IPS-18a (cell line): Measurements from ENCODE around the gene DNAH14.
"Not testable (repeated sequence)": the region's sequence is repeated elsewhere in the genome, so short reads cannot be mapped to it uniquely, and the experiment has no call there.

Experiments
- H3K27ac ChIP-seq: one replicate; pipeline ENCODE4 v1.5.1; 2013; ENCODE audit warnings: low read length
- H3K27me3 ChIP-seq: one replicate; pipeline ENCODE4 v1.6.1; 2013; ENCODE audit warnings: mild to moderate bottlenecking, low read length; ENCODE audit not compliant: control insufficient read depth, insufficient read depth
- H3K36me3 ChIP-seq: one replicate; pipeline ENCODE4 v1.6.1; 2013; ENCODE audit warnings: low read depth, low read length; ENCODE audit not compliant: control insufficient read depth
- H3K4me1 ChIP-seq: one replicate; pipeline ENCODE4 v1.6.1; 2013; ENCODE audit warnings: low read depth, low read length; ENCODE audit not compliant: control insufficient read depth
- H3K4me3 ChIP-seq: one replicate; pipeline ENCODE4 v1.5.1; 2013; ENCODE audit warnings: low read length
- H3K9ac ChIP-seq: one replicate; pipeline ENCODE4 v1.6.1; 2013; ENCODE audit warnings: mild to moderate bottlenecking, low read length, moderate library complexity
- H3K9me3 ChIP-seq: one replicate; pipeline ENCODE4 v1.6.1; 2013; ENCODE audit warnings: low read depth, low read length; ENCODE audit not compliant: control insufficient read depth

DNAH14 gene

DNA sequence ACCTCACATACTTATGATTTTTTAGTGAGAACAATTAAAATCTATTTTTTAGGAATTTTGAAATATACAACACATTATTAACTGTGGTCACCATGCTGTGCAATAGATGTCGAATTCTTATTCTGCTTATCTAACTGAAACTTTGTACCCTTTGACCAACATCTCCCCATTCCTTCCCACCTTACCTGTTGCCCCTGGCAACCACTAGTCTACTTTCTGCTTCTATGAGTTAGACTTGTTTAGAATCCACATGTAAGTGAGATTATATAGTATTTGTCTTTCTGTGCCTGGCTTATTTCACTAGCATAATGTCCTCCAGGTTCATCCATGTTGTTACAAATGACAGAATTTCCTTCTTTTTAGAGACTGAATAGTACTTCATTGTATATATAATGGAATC, 330.1 kb downstream of the DNAH14 start:
- Histone ChIP-seq H3K36me3 (no peaks in the 10 kb centered on the region), H3K9ac (no peak overlapping the region), H3K27me3 (no peaks in the 10 kb centered on the region), H3K27ac (no peak overlapping the region), H3K4me1 (no peaks in the 10 kb centered on the region), H3K4me3 (no peak overlapping the region), H3K9me3 (no peaks in the 10 kb centered on the region)

GRCh38 chr1:225260319-225260718, 330.8 kb downstream of the DNAH14 start:
- no peak overlapping the region for H3K4me3 ChIP-seq
- no peaks in the 10 kb centered on the region for H3K9me3 ChIP-seq
- H3K4me1 ChIP-seq = no peaks in the 10 kb centered on the region
- H3K27ac ChIP-seq = no peak overlapping the region
- H3K36me3 ChIP-seq = no peaks in the 10 kb centered on the region
- no peak overlapping the region for H3K9ac ChIP-seq
- no peaks in the 10 kb centered on the region for H3K27me3 ChIP-seq

DNA sequence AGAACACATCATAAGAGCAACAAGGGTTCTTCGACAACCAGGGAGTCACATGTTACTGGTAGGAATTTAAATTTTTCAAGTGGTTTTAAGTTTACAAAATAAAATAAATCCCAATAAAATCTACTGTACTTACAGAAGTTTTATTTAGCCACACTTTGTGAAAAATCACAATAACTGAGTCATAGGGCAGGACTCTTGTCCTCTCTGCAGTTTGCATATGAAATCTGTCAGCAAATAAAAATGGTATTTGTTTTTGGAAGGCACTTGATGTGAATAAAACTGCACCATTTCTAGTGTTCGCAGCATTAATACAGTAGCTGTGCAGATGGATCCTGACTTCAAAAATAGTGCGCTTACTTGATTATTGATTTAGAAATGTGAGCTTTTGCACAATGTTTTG, 348.0 kb downstream of the DNAH14 start:
- H3K9ac ChIP-seq = no peak overlapping the region
- no peak overlapping the region for H3K27ac ChIP-seq
- H3K4me1 ChIP-seq = no peaks in the 10 kb centered on the region
- H3K4me3 ChIP-seq = no peak overlapping the region
- H3K27me3 ChIP-seq = no peaks in the 10 kb centered on the region
- H3K9me3 ChIP-seq = no peaks in the 10 kb centered on the region
- H3K36me3 ChIP-seq = no peaks in the 10 kb centered on the region

DNA sequence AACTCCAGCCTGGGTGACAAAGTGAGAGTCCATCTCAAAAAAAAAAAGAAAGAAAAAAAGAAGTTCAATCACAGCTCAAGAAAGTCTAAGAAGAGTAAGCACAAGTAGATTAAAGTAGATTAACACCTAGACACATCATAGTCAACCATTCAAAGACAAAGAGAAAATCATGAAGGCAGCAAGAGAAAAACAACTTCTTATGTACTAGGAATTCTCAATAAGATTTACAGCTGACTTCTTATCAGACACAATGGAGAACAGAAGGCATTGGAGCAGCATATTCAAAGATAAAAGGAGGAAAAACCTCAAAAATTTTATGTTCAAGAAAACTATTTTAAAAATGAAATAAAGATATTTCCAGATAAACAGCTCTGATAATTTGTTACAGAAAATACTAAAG, 351.1 kb downstream of the DNAH14 start:
- Histone ChIP-seq H3K4me1 (no peaks in the 10 kb centered on the region), H3K27me3 (no peaks in the 10 kb centered on the region), H3K9me3 (no peaks in the 10 kb centered on the region), H3K4me3 (no peak overlapping the region), H3K27ac (no peak overlapping the region), H3K9ac (no peak overlapping the region), H3K36me3 (no peaks in the 10 kb centered on the region)

GRCh38 chr1:225290244-225290643, 360.8 kb downstream of the DNAH14 start:
- no peaks in the 10 kb centered on the region for H3K4me1 ChIP-seq
- H3K9me3 ChIP-seq = no peaks in the 10 kb centered on the region
- no peaks in the 10 kb centered on the region for H3K27me3 ChIP-seq
- no peak overlapping the region for H3K27ac ChIP-seq
- no peak overlapping the region for H3K9ac ChIP-seq
- no peak overlapping the region for H3K4me3 ChIP-seq
- no peaks in the 10 kb centered on the region for H3K36me3 ChIP-seq

DNA sequence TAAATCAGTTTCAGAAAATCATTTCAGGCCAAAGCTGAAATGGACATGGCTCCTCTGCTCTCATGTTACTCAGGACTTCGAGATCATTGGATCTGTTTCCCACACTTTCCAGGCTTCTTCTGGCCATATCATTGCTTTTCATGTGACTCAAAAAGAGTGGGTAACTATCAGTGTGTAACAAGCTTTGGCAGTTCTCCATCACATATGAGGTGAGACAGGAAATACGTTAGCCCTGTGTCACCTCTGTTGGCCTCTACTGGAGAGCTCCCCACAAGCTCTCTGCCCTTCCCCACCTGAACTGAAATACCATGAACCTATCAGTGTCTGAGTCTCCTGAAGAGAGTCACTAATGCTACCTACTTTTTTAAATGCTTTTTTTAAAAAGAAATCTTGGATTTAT, 370.1 kb downstream of the DNAH14 start:
- Histone ChIP-seq H3K9ac (no peak overlapping the region), H3K36me3 (no peaks in the 10 kb centered on the region)

DNA sequence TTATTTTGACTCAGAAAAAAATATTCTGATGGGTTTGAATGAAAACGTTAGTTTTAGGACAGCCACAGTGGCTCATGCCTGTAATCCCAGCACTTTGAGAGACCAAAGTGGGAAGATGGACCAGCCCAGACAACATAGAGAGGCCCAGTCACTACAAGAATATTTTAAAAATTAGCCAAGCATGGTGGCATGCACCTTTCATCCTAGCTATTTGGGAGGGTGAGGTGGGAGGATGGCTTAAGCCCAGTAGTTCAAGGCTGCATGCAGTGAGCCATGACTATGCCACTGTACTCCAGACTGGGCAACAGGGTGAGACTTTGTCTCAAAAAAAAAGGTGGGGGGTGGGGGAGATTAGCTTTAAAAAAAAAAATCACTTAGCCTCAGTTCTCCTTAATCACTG, 370.9 kb downstream of the DNAH14 start:
- Histone ChIP-seq H3K9me3 (no peaks in the 10 kb centered on the region), H3K4me3 (no peak overlapping the region), H3K27ac (no peak overlapping the region), H3K36me3 (no peaks in the 10 kb centered on the region), H3K9ac (no peak overlapping the region), H3K27me3 (no peaks in the 10 kb centered on the region), H3K4me1 (no peaks in the 10 kb centered on the region)

More for the DNA sequence above, 370.1 kb downstream of the DNAH14 start:
- Histone ChIP-seq H3K4me3 (no peak overlapping the region), H3K4me1 (no peaks in the 10 kb centered on the region), H3K27me3 (no peaks in the 10 kb centered on the region), H3K9me3 (no peaks in the 10 kb centered on the region), H3K27ac (no peak overlapping the region)

DNA sequence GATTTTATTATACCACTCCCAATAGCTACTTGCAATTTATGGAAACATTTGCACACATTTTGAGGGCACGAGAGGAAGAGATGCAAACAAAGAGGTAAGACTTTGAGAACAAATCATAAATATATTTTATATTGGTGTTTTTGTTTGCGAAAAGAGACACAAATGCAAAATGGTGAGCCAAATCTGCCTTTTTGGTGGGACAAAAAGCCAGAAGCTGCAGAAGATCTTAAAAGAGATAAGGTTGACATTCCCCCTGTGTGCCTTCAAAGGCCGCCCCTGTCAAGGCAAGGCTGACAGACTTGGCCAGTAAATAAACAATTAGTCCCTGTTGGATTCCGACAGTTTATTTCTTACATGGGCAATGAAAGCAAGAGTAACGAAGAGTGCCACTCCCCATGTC, 375.5 kb downstream of the DNAH14 start:
- no peaks in the 10 kb centered on the region for H3K36me3 ChIP-seq
- no peaks in the 10 kb centered on the region for H3K9me3 ChIP-seq

GRCh38 chr1:225310544-225310943, 381.1 kb downstream of the DNAH14 start:
- not testable (repeated sequence) for H3K9me3 ChIP-seq, H3K27ac ChIP-seq, H3K9ac ChIP-seq, H3K27me3 ChIP-seq, H3K36me3 ChIP-seq, H3K4me3 ChIP-seq, H3K4me1 ChIP-seq

More for the DNA sequence above, 375.5 kb downstream of the DNAH14 start:
- Histone ChIP-seq H3K4me3 (no peak overlapping the region), H3K4me1 (no peaks in the 10 kb centered on the region), H3K9ac (no peak overlapping the region), H3K27ac (no peak overlapping the region), H3K27me3 (no peaks in the 10 kb centered on the region)

- Histone ChIP-seq H3K27me3 (no peaks in the 10 kb centered on the region), H3K36me3 (no peaks in the 10 kb centered on the region), H3K4me1 (no peaks in the 10 kb centered on the region), H3K4me3 (no peak overlapping the region), H3K9me3 (no peaks in the 10 kb centered on the region), H3K27ac (no peak overlapping the region), H3K9ac (no peak overlapping the region)
Observed at GRCh38 chr1:225318706-225319575, 389.5 kb downstream of the DNAH14 start.

DNA sequence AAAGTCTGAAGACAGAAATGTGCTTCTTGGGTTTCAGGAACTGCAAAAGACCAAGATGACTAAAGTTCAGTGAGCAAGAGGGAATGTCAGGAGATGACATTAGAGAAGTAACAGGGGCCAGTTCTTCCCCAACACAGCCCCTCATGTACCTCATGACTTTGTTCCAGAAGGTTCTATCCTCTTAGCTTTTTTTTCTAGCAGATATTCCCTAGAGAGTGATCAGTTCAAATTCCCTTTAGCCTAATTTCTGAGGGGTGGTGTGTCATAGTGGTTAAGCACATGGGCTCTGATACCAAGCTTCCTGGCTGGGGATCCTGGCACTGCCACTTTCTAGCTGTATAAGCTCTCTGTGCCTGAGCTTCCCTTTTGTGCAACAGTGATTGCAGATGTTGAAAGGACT, 390.4 kb downstream of the DNAH14 start:
- Histone ChIP-seq H3K27ac (no peak overlapping the region), H3K4me1 (no peaks in the 10 kb centered on the region), H3K9me3 (no peaks in the 10 kb centered on the region), H3K27me3 (no peaks in the 10 kb centered on the region), H3K36me3 (no peaks in the 10 kb centered on the region), H3K4me3 (no peak overlapping the region), H3K9ac (no peak overlapping the region)

DNA sequence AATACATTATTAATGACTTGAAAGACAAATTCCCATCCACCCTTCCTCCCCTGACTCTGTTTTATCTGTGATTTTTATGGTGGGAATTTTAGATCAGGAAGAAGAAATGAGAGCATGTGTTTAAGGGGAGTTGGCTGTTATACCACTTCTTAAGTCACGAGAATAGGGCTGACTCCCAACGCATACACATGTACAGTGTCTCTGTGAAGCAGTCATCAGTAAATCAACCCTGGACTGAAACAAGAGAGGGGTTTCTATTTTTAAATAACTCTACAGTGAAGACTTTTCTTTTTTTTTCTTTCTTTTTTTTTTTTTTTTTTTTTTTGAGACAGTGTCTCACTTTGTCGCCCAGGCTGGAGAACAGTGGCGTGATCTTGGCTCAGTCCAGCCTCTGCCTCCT, 392.3 kb downstream of the DNAH14 start:
- H3K9ac ChIP-seq = no peak overlapping the region
- no peaks in the 10 kb centered on the region for H3K36me3 ChIP-seq
- H3K27ac ChIP-seq = no peak overlapping the region
- no peaks in the 10 kb centered on the region for H3K4me1 ChIP-seq
- H3K4me3 ChIP-seq = no peak overlapping the region
- H3K9me3 ChIP-seq = no peaks in the 10 kb centered on the region
- H3K27me3 ChIP-seq = no peaks in the 10 kb centered on the region
